MM.1S (cell line): ENCODE data around the gene PLEKHM3.

ENCODE experiments used
- CTCF ChIP-seq: fragments of 300-600 bp; sonication (generic); IDR thresholded peaks from 2 replicates; pipeline ENCODE4 v1.5.1; 2016; ENCODE audit warnings: antibody characterized with exemption, low read length, mixed read lengths
- EZH2 ChIP-seq: fragments of 300-600 bp; sonication (generic); optimal IDR thresholded peaks from 2 replicates; pipeline ENCODE3; 2017; ENCODE audit warnings: low read depth, mild to moderate bottlenecking, antibody characterized with exemption, low read length, mixed read lengths
- EZH2phosphoT487 ChIP-seq: fragments of 300-600 bp; sonication (generic); IDR thresholded peaks from 2 replicates; pipeline ENCODE4 v1.6.1; 2018; ENCODE audit warnings: antibody characterized with exemption, low read length

- no peak for TF ChIP-seq CTCF
- TF ChIP-seq EZH2 = no peak
- TF ChIP-seq EZH2phosphoT487 = no peak
Measured at GRCh38 chr2:208006337-208006736, 19.0 kb downstream of the PLEKHM3 start.
